Breast epithelium (tissue), 3 donors: Measurements from ENCODE around the gene FNDC3B.

Experiments
- CTCF ChIP-seq, 3 donors: fragments of 450-650 bp; IDR thresholded peaks; one replicate each; pipeline ENCODE4 v1.5.1; 2016 to 2017; ENCODE audit warnings: antibody characterized with exemption in 3 of 3, mild to moderate bottlenecking in 3 of 3, moderate library complexity in 3 of 3
- POLR2A ChIP-seq: fragments of 450-650 bp; IDR thresholded peaks from one replicate; pipeline ENCODE4 v1.6.1; 2016; ENCODE audit warnings: antibody characterized with exemption, mild to moderate bottlenecking, moderate library complexity
- POLR2AphosphoS5 ChIP-seq, 3 donors: sonication (generic); formaldehyde crosslinking; IDR thresholded peaks; one replicate each; pipeline ENCODE4 v1.6.1; 2017; ENCODE audit warnings: antibody characterized with exemption in 3 of 3

GRCh38 chr3:172364374-172365027, 325.1 kb downstream of the FNDC3B start:
- no peak for TF ChIP-seq CTCF (IDR thresholded peaks at IDR 0.05)
- no peak for TF ChIP-seq POLR2A
- no peak for TF ChIP-seq POLR2AphosphoS5 (IDR thresholded peaks at IDR 0.05)
